H1 (cell line): ENCODE results near the gene OSGEP.

ENCODE experiments used
- CBX8 ChIP-seq: fragments of 300-800, 300-1000 bp; sonication (generic); IDR thresholded peaks from 2 replicates; pipeline ENCODE4 v1.7.1; 2016; ENCODE audit warnings: low read depth, low read length, borderline replicate concordance
- EZH2 ChIP-seq: fragments of 200-600 bp; sonication (generic); IDR thresholded peaks from 2 replicates; pipeline ENCODE4 v1.7.1; 2012; ENCODE audit warnings: low read depth, mild to moderate bottlenecking, moderate library complexity, low read length, inconsistent platforms; ENCODE audit not compliant: severe bottlenecking
- HDAC2 ChIP-seq, 2 experiments: fragments of 300-600 bp in 1 of 2; sonication (generic) in 1 of 2; IDR thresholded peaks; 2 replicates each; pipeline ENCODE4 v1.6.1; 2011 to 2012; ENCODE audit warnings: low read depth in 2 of 2, low read length in 2 of 2, mild to moderate bottlenecking in 2 of 2, moderate library complexity in 2 of 2, borderline replicate concordance in 1 of 2, inconsistent platforms in 1 of 2
- KDM1A ChIP-seq: fragments of 200-600, 300-600 bp; sonication (generic); IDR thresholded peaks from 2 replicates; pipeline ENCODE4 v1.7.1; 2016; ENCODE audit warnings: mild to moderate bottlenecking, low read length, borderline replicate concordance
- TF ChIP-seq, protein P1 (sequence below): fragments of 300-600 bp; sonication (generic); IDR thresholded peaks from 2 replicates; pipeline ENCODE4 v1.7.1; 2012; ENCODE audit warnings: low read length, moderate library complexity, mild to moderate bottlenecking, inconsistent platforms; ENCODE audit not compliant: insufficient replicate concordance

DNA sequence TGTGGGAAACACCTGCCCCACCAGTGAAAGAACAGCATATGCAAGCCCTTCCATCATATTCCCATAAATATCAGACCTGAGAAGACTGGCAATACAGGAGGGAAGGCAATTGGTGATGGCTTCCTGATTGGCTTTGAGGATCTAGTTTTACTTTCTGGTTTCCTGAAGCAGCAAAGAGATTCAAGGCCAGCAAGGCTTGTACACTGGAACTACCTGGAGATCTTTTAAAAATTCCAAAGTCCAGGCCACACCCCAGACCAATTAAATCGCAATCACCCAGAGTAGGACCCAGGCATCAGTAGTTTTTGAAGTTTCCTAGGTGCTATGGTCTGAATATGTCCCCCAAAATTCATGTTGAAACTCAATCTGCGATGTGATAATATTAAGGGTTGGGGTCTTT lies 38.4 kb downstream of the OSGEP start:
- TF ChIP-seq, protein P1, sequence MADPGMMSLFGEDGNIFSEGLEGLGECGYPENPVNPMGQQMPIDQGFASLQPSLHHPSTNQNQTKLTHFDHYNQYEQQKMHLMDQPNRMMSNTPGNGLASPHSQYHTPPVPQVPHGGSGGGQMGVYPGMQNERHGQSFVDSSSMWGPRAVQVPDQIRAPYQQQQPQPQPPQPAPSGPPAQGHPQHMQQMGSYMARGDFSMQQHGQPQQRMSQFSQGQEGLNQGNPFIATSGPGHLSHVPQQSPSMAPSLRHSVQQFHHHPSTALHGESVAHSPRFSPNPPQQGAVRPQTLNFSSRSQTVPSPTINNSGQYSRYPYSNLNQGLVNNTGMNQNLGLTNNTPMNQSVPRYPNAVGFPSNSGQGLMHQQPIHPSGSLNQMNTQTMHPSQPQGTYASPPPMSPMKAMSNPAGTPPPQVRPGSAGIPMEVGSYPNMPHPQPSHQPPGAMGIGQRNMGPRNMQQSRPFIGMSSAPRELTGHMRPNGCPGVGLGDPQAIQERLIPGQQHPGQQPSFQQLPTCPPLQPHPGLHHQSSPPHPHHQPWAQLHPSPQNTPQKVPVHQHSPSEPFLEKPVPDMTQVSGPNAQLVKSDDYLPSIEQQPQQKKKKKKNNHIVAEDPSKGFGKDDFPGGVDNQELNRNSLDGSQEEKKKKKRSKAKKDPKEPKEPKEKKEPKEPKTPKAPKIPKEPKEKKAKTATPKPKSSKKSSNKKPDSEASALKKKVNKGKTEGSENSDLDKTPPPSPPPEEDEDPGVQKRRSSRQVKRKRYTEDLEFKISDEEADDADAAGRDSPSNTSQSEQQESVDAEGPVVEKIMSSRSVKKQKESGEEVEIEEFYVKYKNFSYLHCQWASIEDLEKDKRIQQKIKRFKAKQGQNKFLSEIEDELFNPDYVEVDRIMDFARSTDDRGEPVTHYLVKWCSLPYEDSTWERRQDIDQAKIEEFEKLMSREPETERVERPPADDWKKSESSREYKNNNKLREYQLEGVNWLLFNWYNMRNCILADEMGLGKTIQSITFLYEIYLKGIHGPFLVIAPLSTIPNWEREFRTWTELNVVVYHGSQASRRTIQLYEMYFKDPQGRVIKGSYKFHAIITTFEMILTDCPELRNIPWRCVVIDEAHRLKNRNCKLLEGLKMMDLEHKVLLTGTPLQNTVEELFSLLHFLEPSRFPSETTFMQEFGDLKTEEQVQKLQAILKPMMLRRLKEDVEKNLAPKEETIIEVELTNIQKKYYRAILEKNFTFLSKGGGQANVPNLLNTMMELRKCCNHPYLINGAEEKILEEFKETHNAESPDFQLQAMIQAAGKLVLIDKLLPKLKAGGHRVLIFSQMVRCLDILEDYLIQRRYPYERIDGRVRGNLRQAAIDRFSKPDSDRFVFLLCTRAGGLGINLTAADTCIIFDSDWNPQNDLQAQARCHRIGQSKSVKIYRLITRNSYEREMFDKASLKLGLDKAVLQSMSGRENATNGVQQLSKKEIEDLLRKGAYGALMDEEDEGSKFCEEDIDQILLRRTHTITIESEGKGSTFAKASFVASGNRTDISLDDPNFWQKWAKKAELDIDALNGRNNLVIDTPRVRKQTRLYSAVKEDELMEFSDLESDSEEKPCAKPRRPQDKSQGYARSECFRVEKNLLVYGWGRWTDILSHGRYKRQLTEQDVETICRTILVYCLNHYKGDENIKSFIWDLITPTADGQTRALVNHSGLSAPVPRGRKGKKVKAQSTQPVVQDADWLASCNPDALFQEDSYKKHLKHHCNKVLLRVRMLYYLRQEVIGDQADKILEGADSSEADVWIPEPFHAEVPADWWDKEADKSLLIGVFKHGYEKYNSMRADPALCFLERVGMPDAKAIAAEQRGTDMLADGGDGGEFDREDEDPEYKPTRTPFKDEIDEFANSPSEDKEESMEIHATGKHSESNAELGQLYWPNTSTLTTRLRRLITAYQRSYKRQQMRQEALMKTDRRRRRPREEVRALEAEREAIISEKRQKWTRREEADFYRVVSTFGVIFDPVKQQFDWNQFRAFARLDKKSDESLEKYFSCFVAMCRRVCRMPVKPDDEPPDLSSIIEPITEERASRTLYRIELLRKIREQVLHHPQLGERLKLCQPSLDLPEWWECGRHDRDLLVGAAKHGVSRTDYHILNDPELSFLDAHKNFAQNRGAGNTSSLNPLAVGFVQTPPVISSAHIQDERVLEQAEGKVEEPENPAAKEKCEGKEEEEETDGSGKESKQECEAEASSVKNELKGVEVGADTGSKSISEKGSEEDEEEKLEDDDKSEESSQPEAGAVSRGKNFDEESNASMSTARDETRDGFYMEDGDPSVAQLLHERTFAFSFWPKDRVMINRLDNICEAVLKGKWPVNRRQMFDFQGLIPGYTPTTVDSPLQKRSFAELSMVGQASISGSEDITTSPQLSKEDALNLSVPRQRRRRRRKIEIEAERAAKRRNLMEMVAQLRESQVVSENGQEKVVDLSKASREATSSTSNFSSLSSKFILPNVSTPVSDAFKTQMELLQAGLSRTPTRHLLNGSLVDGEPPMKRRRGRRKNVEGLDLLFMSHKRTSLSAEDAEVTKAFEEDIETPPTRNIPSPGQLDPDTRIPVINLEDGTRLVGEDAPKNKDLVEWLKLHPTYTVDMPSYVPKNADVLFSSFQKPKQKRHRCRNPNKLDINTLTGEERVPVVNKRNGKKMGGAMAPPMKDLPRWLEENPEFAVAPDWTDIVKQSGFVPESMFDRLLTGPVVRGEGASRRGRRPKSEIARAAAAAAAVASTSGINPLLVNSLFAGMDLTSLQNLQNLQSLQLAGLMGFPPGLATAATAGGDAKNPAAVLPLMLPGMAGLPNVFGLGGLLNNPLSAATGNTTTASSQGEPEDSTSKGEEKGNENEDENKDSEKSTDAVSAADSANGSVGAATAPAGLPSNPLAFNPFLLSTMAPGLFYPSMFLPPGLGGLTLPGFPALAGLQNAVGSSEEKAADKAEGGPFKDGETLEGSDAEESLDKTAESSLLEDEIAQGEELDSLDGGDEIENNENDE: no peak
- TF ChIP-seq EZH2 (no peak), CBX8 (no peak), HDAC2 (IDR thresholded peaks at IDR 0.05; ENCODE audit: borderline replicate concordance in 1 of 2, low read depth in 2 of 2, low read length in 2 of 2) (no peak), KDM1A (no peak)
